SHP77 (cell line): ENCODE results near the gene NTMT1.
A peak's percentile ranks its signal among the peaks of the same experiment; 100 is the strongest.

Experiments
- DNase-seq, 2 experiments: peaks; one replicate each; lab custom pipeline; 2025; lab: John Stamatoyannopoulos, UW

The NTMT1 gene

GRCh38 chr9:129597355-129598088 lies 28.4 kb upstream of the NTMT1 start:
- DNase-seq: no peak

DNA sequence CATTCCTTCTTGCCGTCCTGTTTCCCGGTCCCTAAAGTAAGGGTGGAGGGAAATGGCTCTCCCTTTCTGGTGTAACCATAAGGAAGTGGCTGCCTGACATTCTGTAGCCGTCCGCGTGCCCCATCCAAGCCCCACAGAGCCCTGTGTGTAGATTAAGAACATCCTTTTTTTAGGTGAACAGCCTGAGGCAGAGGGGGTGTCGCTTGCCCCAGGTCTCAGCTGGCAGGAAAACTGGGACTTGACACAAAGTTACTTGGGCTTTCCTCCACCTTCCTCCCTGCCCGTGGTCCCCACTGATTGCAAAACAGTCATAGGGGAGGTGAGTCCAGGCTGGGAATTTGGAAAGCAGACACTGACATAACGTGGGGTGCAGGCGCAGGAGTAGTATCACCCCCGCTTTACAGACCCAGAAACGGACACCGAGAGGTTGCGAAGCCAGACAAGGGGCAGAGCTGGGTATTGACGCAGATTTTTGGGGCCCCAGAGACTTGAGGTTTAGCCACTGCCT lies 27.8 kb upstream of the NTMT1 start:
- no peak for DNase-seq

DNA sequence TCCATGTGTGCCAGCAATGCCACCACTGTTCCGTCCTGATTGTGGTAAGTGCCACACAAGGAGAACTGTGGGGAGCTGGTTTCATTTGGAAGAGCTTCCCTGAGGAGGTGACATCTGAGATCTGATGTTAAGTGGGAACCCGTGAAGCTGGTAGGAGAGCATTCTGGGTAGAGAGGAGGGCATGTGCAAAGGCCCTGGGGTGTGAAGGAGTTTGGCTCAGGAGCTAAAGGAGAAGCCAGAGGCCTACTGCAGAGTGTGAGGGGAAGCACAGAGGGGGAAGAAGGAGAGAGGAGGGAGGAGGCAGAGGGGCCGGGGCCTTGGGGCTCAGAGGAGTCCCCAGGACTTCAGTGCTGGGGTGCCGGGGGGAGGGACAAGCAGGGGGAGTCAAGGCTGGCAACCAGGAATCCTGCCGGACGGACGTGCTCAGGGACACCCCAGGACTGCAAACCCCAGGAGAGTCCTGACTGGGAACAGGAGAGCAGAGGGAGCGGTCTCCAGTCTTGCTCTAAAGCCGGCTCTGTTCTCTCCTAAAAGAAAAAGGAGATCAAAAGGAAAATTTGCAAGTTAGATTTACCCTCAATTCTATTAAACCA lies 24.8 kb upstream of the NTMT1 start:
- no peak for DNase-seq

DNA sequence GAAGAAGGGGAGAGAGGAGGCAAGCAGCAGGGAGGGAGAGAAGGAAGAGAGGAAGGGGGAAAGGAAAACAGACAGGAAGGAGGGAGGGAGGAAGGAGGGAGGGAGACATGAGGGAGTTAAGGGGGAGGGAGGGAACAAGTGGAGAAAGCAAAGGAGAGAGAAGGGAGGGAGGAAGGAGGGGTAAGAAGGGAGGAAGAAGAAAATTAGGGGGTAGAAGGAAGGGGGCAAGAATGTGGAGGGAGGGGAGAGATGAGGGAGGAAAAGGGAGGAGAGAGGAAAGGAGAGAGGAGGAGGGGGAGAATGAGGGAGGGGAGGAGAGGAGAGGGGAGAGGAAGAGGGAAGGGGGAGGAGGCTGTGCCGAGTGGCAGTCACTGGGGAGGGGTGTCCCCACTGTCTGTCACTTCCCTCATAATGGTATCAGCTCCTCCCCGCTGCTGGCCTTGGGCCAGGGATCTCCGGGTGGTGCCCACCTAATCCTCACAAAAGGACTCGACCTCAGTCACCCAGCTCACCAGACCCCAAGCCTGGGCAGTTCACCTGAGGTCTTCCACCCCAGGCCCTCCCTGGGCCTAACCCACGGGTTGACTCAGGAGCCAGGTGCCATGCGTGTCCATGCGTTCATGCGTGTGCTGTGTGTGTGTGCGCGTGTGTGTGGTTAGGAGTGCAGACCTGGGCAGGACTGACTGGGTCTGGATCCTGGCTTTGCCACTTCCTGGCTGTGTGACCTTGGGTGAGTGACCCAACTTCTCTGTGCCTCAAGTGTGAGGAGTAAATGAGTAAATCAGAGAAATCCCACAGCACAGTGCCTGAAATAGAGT lies 23.2 kb upstream of the NTMT1 start:
- no peak for DNase-seq

DNA sequence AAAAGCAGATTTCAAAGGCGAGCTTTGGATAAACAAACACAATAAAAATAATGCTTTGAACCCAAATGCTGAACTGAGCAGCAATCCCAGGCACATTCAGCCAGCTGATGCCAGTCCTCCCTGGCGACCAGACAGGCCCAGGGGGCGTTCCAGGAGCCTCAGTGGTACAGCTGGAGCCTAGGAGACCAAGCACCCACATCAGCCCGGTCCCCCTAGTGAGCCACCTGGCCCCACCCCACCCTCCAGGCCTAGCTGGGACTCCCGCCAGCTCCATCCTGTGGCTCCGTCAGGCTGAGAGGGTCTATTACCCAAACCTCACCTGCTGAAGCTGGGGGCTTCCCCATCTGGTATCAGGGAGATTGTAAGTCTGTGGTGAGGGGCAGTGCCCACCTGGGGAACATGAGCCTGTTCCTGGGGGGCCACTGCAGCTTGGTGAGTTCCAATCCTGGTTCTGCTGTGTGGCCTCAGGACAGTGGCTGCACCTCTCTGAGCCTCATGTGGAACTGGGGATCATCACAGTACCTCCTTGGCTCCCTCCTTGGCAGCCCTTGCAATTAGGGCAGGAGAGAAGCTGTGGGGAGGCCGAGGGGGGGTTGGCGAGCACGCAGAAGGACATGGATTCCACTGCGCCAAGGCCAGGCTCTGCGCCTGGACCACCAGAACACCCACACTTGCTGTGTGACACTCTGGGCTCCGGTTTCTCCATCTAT lies 21.8 kb upstream of the NTMT1 start:
- no peak for DNase-seq

DNA sequence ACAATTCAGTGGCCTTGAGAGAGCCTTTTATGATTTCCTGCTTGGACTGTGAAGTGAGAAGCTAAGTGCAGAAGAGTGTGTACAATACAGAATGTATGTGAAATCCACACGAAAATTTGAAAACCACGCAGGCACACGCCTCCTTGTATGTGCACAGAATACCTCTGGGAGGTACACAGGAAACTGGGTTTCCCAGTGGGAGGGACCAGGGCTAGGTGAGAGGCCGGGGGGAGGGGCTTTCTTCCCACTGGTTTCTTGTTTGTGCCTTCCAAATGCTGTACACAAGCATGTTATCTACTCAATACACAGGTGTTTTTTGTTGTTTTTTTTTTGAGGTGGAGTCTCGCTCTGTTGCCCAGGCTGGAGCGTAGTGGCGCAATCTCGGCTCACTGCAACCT lies 21.2 kb upstream of the NTMT1 start:
- DNase-seq: no peak

DNA sequence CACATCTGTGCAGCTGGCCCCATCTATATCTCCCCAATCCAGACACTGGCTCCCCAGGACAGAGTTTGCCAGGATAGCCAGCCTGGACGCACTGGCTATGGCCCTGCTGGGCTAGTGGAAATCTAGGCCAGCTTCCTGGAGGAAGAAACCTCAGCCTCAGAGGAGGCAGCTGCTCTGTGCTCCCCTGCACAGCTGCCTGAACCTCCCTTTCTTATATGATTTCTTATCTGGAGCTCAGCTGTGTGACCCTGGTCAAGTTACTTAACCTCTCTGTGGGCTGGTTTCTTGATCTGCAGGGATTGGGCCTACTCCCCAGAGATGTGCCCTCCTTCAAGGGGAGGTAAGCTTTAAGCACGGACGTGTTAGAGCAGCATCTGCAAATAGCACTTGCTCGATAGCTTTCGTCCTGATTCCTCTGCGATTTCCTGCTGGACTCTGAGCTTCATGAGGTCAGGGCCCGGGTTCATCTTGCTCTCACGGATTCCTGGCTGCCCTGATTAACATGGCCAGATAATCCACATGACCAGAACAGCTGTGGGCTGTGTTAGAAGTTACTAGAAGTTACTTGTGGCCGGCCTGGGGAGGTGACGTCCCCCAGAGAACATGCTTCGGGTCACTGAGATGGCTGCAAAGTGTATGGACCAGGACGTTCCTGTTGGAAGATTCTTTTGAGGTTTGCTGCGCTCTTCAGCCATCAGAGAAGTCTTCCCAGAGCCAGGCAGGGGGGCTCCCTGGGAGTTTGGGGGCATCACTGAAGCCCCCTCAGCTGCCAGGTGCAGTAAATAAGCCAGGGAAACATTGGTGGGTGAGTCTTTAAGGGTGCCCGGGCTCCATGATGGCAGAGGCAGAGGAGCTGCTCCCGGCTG lies 19.6 kb upstream of the NTMT1 start:
- DNase-seq: no peak

DNA sequence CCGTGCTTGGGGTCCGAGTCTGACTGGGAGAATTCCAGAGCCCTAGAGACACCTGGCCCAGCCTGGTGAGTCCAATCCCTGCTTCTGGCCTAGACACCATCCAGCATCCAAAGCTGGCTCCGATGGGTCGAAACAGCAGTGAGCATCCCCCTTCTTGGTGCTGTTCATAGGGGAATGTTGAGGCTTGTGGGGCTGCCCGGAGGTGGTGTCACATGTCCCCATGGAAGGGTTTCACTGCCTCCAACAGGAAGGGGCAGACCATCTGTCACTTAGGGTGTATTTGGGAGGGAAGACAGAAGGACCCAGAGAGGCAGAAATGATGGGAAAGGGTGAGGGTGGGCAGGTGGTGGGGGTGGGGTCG lies 19.0 kb upstream of the NTMT1 start:
- no peak for DNase-seq

GRCh38 chr9:129608561-129609481 lies 17.1 kb upstream of the NTMT1 start:
- no peak for DNase-seq

DNA sequence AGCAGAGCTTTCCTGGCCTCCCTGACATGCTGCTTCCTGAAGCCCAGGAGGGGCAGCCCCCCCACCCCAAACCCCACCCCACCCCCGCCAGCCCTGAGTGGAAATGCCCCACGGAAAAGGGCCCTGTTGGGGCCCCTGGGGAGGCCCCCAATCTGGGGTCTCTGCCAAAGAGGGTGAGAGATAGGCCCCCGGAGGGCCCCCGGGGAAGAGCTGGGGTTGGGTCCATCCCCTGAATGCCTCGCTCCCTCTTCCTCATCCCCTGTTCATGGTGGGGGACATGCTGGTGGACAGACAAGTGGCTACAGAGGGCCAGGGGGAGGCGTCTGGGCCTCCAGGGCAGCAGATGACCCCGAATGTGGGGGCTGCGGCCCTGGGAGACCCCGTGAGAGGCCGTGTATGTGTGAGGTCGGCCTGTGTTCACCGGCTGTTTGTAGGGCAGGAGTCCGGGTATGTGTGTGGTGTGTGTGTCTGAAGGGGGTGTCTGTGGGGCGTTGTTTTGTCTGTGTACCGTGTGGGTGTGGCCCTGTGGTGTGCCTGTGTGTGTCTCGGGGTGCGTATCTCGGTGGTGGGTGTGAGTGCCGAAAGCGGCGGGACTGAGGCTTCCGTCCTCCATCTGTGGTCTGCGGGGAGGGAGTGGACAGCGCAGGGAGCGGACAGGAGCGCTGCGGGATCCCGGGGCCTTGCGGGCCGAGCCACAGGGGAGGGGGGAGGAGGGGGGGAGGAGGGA lies 16.3 kb upstream of the NTMT1 start:
- no peak for DNase-seq

DNA sequence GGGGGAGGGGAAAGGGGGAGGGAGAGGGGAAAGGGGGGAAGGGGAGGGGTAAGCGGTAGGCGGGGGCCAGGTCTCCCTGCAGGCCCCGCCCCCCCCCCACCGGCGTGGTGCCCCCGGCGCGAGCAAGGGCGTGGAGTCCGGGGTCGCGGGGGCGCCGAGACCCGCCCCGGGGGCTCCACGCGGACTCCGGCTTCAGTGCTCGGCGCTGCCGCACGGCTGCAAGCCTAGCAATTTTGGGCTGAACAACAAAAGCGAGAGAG lies 15.8 kb upstream of the NTMT1 start:
- DNase-seq: no peak

DNA sequence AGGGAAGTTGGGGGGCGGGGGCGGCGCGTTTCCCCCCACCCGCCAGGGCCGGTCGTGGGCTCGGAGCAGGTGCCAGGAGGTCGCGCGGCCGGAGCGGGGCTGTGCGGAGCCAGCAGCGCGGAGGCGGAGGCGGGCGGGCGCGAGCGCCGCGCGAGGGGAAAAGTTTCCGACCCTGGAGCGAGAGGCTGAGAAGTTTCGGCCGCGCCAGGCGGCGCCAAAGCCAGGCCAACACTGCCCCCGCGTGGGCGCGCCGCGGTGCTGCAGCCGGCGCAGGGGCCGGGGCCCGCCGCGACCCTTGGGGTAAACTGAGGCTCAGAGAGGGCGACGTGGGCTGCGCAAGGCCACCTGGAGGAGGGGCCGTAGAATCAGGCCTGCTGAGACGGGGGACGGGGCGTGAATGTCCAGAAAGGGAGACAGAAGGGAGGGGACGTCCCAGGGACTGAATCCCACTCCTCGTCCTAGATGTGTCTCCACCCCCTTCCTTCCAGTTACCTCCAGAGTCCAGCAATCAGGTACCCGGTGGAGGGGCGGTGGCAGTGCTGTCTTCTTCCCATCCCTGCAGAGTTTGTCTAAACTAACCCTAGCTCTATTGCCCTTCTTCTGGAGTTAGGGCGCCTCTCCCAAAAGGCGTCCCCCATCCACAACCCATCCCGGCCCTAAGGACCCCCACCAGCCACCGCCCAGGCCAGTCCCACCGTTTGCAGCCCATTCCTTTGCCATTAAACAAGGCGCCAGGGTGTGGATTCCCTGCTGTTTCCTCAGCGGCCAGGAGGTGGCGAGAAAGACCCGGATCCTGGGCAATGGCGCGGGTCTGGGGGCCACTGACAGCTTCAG lies 15.3 kb upstream of the NTMT1 start:
- DNase-seq: peak; percentile 33 to 64

GRCh38 chr9:129611307-129611800 lies 14.6 kb upstream of the NTMT1 start:
- DNase-seq: no peak

GRCh38 chr9:129612123-129612522 lies 13.8 kb upstream of the NTMT1 start:
- no peak for DNase-seq

DNA sequence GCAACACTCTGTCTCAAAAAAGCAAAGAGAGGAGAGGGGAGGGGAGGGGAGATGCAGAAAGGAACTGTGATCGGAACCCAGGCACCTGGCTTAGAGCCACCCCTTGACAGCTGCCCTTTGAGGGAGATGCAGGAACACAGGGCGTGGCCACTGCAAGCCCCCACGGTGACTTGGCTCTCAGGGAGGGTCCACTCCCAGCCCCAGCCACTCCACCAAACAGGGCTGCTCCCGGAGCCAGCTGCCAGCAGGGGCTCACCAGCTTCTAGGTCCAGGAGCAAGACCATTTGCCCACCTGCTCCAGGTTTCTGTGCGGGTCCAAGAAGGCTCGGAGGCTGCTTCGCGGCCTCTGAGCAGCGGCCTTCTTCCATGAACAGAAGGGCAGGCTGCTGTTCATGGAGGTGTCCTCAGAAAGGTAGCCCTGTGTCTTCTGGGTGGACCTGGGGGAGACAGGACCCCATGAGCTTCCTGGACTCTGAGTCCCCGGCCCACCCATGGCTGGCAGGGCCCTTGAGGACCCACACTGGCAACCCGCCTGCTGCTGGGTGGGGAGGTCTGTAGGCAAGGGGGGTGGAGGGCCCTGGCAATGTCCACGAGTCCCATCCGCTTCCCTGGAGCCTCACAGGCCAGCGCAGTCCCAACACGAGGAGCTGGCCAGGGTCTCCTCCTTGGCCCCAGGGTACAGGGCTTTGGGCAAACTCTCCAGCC lies 13.0 kb upstream of the NTMT1 start:
- no peak for DNase-seq

- no peak for DNase-seq
Observed at GRCh38 chr9:129613520-129614175, 12.3 kb upstream of the NTMT1 start.

GRCh38 chr9:129614932-129615331 lies 11.0 kb upstream of the NTMT1 start:
- DNase-seq: no peak
